Caki2 (cell line): ENCODE results near the gene PAOX. TPM values are rescaled to one million over a fixed set of nuclear protein-coding genes. Genes with fewer than 3 reads are reported as not detected.
A peak's percentile ranks its signal among the peaks of the same experiment; 100 is the strongest.

Experiments
- DNase-seq: peaks from one replicate; pipeline ENCODE4 v3.0.0-alpha.2; 2015; ENCODE audit warnings: low read depth
- in situ Hi-C: cut with HindIII; loops from 2 replicates; pipeline ENCODE4 v1.10.0; 2016; ENCODE audit warnings: low sequenced_read_pairs, low pct_unique_long_range_greater_than_20kb, mixed read lengths
- total RNA-seq: library from RNA; depleted of rRNA; stranded (reverse); fragments of >200 nt; shearing (Covaris generic); gene quantifications from 2 replicates; pipeline ENCODE4 v1.2.3, GENCODE V29; 2014; ENCODE audit warnings: low replicate concordance; rRNA removed

The PAOX gene
- 12.1 and 16.9 TPM in 2 replicates for total RNA-seq

DNA sequence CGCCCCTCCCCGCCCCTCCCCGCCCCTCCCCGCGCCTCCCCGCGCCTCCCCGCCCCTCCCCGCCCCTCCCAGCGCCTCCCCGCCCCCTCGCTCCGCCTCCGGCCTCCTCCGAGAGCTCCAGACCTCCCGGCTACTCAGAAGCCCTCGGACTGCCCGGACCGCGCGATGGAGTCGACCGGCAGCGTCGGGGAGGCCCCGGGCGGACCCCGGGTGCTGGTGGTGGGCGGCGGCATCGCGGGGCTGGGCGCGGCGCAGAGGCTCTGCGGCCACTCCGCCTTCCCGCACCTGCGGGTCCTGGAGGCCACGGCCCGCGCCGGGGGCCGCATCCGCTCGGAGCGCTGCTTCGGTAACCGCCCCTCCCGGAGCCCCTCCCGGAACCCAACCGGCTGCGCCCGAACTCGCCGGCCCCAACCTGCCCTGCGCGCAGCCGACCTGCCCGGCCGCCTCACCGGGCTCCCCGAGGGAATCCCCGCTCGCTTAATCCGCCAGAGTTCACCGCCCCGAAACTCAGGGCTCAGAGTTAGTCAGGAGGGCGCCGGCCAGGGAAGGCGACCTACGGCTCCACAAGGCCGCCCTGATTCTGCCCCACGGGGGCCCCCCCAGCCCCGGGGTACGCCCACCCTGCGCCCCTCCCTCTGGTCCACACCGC, at the start of gene PAOX:
PAOX (plus strand) TSS at position 111 of the 649 bp plus-strand sequence; CDS start at position 166, 55 bp downstream.
- peak; percentile 43 for DNase-seq
- in situ Hi-C loops: no loop called here

DNA sequence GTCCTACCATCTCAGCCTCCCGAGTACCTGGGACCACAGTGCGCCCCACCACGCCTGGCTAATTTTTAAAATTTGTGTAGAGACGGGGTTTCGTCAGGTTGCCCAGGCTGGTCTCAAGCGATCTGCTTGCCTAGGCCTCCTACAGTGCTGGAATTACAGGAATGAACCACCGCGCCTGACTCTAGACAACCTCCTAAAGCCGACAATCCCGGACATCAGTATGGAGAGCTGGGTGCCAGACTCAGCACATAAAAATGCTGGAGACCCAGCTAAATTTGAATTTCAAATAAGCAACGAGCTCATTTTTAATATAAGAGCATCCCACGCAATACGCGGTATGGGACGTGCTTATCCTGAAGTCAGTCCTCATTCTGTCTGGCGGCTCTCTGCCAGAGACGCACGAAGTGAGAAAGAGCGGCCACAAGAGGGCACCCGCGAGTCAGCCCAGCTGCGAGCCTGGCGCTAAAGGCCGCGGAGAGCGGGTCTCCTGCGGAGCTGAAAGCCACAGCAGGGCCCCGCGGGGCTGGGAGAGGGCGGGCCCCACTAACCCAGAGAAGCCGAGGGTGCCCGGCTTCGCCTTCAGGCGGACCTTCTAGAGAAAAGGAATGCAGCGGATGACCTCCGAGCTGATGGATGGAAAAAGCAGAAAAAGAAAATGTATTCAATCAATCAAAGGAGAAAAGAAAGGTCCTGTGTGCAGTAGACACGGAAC, 49.4 kb upstream of the PAOX start:
- DNase-seq: peak; percentile 66
- in situ Hi-C loops: no loop called here

DNA sequence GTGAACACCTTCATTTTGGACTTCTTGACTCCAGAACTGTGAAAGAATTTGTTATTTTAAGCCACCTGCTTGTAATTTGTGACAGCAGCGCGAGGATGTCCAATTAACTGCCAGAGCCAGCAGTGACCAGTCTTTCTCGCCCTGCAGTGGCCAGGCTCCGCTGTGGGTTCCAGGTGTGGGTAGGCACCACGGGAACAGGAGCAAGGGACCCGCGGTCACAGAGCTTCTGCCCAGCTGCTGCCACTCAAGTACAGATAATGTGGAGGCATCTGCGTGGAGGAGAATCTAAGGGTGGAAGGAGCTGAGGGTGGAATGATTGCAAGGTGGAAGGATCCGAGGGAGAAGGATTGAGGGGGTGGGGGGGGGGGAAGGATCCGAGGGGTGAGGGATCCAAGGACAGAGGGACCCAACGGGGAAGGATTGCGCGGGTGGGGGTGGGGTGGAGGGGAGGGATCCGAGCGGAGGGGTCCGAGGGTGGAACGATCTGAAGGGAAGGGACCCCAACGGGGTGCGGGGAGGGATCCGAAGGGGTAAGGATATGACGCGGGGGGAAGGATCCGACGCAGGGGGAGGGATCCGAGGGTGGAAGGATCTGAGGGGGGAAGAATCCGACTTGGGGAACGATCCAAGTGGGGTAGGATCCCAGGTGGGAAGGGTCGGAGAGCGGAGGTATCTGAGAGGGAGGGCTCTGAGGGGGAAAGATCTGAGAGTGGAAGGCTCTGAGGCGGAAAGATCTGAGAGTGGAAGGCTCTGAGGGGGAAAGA, 45.9 kb upstream of the PAOX start:
- in situ Hi-C loops: no loop called here
- no peak for DNase-seq

- in situ Hi-C loops: no loop called here
These were observed 44.4 kb upstream of the PAOX start for GRCh38 chr10:133334503-133335245.

DNA sequence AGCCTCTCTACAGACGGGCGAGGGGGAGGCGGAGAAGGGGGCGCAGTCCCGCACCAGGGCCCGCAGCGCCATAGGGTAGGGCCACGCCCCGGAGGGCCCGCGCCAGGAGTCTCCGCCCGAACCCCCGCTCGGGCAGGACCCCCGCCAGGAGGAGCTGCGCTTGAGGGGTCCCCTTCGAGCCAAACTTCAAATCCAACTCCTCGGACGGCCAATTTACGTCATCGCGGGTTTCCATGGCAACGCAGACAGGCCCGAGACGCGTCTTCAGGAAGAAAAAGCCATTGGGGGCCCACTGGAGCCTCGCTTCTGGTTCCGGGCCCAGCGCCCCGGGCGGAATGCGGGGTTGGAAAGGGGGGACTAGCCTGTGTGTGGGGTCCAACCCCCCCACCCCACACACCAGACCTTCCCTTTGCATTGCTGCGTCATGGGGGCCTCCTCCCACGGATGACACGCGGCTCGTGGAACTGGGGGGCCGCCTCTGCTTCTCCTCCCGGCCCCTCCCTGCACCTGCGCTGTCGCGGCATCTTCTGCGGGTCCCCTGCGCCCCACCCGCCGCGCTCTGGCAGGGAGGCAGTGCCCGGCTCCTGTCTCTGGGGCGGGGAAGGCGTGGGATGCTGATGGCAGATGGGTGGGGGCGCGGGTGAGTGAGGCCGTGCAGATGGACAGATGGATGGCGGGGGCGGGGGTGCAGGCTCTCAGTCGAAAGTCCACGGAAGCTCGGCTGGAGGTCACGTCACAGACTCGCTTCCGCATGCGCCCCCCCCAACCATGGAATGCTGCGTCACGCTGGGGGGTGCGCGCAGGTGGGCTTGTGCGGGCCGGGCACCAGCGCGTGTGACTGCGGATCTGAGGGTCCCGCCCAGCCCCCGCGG, 43.6 kb upstream of the PAOX start:
- DNase-seq: no peak
- in situ Hi-C loops: no loop called here

More at GRCh38 chr10:133334503-133335245, 44.4 kb upstream of the PAOX start:
- DNase-seq: no peak

DNA sequence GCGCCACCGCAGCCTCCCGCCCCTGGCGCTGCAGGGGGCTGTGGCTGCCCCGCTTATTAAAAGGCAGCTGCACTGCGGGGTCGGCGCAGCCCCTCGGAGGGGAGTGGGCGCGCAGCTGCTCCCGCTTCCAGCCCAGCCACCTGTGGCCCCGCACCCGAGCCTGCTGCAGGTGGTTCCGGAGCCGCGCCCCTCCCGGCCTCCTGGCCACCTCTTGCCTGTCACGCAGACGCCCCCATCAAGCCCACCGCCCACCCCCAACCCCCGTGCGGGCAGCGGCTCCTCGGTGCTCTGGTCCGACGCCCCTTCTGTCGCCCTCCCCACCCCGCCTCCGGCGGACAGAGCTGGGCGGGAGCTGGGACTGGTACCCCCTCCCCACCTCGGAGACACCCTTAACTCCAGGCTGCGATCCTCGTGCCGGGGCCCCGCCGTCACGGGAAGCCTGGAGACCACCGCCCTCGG, 42.9 kb upstream of the PAOX start:
- in situ Hi-C loops: no loop called here
- DNase-seq: no peak

DNA sequence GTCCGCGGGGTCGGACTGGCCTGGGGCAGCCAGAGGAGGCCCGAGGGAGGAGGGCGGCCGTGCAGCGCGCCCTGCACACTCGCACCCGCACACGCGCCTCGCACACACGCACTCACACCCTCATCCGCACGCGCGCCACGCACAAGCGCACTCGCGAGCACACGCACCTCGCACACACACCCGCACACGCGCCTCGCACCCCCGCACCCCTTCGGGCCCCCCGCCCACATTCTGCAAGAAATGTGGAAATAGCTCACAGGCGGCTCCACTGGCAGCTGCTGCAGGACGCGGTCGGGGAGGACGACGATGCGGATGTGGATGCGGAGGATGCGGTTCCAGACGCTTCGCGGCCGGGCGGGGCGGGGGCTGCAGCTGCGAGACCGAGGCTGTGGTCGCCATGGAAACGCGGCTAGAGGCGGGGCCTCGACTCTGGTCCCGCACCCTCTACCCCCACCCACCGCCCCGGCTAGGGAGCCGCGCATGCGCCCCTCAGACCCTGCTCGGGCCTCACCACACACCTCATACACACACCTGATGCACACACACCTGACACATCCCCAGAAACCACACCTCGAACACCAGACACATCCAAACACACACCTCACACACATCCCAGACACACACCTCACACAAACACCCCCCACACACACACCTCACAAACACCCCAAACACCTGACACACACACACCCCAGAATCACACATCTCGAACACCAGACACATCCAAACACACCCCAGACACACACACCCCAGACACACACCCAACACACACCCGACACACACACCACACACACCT, 42.3 kb upstream of the PAOX start, which contains the start of gene CALY:
CALY (minus strand) TSS at position 320 of the 793 bp plus-strand sequence. CDS start 7,907 bp downstream, outside the sequence.
- in situ Hi-C loops: no loop called here
- DNase-seq: no peak

DNA sequence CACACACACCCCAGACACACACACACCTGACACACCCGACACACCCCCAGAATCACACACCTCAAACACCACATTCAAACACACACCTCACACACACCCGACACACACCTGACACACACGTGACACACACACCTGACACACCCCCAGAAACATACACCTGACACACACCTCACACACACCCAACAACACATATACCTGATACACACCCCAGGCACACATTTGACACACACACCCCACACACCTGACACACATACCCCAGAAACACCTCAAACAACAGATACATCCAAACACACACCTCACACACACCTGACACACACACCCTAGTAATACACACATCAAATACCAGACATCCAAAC, 41.7 kb upstream of the PAOX start:
- in situ Hi-C loops: no loop called here

DNA sequence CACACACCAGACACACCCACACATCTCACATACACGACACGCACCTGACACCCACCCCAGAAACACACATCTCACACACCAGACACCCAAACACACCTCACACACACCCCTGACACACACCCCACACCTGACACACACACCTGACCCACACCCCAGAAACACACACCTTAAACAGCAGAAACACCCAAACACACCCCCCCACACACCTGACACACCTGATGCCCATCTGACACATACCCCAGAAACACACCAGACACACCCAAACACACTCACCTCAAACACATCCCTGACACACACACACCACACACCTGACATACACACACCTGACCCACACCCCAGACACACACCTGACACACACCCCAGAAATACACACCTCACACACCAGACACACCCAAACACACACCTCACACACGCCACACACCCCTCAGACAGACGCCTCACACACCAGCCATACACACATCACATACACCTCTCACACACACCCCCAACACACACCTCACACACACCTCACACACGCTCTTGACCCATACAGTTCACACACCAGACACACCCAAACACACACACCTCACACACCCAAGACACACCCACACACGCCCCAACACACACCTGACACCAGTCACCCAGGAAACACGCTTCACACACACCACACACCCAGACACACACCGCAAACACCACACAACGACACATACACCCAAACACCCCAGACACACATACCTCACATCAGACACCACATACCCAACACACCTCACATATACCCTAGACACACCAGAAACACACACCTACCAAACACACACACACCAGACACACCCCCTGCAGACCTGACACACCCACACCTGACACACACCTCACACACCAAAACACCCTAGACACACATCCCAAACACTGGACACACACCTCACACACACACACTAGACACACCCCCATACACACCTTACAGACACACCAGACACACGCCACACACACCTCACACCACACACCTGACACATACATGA, 40.7 kb upstream of the PAOX start:
- in situ Hi-C loops: no loop called here
- DNase-seq: no peak

More for the DNA sequence above, 41.7 kb upstream of the PAOX start:
- DNase-seq: no peak

GRCh38 chr10:133339708-133340380, 39.2 kb upstream of the PAOX start:
- in situ Hi-C loops: no loop called here

DNA sequence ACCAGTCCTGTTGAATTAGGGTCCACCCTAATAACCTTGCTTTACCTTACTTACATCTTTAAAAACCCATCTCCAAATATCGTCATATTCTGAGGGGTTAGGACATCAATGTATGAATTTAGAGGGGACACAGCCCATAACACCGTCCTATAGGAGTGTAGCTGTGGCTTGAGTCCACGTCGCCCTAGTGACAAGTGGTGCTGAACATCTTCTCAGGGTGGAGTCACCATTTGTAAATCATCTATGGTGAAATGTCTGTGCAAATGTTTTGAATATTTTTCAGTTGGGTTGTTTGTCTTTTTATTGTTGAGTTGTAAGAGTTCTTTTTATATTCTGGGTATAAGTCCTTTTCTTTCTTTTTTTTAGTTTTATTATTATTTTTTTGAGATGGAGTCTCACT, 37.1 kb upstream of the PAOX start:
- in situ Hi-C loops: no loop called here
- no peak for DNase-seq

More at GRCh38 chr10:133339708-133340380, 39.2 kb upstream of the PAOX start:
- no peak for DNase-seq

- DNase-seq: no peak
- in situ Hi-C loops: no loop called here
These were observed 36.1 kb upstream of the PAOX start for GRCh38 chr10:133342942-133343341.

GRCh38 chr10:133343558-133343957, 35.5 kb upstream of the PAOX start:
- no peak for DNase-seq
- in situ Hi-C loops: no loop called here

GRCh38 chr10:133344236-133344635, 34.8 kb upstream of the PAOX start:
- no peak for DNase-seq
- in situ Hi-C loops: no loop called here

DNA sequence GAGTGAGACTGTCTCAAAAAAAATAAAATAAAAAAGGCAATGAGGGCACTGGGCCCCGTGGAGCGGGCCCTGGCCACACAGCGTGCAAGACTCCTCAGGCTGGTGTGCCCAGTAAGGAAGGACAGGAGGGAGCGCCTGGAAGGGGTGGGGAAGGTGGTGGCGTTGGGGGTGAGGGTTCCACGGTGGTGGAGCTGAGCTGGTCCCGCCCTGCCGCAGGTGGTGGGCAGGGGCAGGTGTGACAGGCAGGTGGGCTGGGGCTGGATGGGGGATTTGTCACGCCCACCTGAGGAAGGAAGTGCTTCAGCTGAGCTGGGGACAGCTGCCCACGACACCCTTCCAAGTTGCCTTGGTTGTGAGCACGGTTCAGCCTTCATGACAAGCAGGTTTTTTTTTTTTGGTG, 32.6 kb upstream of the PAOX start:
- in situ Hi-C loops: no loop called here
- DNase-seq: no peak
